GM18498 (cell line): ENCODE measurements around the gene MAP3K3.

Source experiments
- ATAC-seq: cut with Tn5 transposase; IDR thresholded peaks from one replicate; pipeline ENCODE4 v1.9.1; 2021; ENCODE audit warnings: mild to moderate bottlenecking, moderate library complexity; ENCODE audit not compliant: unreplicated experiment

Gene MAP3K3

DNA sequence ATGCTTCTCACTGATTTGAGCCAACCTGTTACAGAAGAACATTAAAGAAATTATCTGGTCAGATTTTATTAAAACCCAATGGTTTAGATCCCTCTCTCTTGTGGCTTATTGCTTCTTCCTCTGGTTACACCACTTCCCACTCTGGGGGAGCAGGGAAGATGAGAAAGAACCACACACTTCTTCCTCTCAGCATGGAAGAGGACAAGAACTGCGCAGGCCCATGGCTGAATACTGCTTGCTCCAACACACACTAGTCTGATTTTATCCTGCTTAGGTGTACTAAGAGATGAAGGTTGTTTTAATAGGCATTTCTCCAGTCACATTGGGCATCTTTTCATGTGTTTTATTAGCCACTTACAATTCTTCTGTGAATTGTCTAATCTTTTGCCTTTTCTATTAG lies 27.6 kb downstream of the MAP3K3 start:
- no peak for ATAC-seq

DNA sequence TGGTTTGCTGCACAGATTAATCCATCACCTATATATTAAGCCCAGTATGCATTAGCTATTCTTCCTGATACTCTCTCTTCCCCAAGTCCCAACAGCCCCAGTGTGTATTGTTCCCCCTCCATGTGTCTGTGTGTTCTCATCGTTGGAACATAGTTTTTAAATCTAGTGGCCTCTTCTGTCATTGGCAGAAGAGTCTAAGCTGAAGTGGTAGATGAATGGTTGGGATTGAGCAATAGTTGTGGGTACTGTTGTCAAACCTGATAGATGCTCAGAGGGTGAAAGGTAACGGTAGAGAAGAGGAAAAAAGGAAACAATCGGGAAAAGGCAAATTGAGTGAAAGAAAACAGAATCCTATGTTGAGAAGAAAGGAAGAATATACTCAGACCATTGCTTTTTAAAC lies 29.9 kb downstream of the MAP3K3 start:
- no peak for ATAC-seq

DNA sequence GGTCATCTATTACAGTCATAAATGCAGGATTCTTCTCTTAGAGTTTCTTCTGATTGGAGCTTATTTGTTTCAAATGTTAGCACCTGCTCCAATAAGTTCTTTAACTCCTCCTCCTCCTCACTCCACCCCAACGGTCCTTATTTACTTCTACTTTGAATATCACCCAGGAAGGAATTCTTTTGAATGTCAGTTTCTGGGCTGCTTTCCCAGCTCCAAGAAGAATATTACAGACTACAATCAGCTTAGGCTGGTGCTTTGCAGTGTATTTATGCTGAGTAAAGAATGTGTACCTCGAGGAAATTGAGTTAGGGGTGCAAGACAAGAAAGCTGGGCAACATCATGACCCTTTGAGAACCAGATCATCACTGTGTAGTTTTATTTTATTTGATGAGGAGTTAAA lies 30.8 kb downstream of the MAP3K3 start:
- ATAC-seq, result no peak

DNA sequence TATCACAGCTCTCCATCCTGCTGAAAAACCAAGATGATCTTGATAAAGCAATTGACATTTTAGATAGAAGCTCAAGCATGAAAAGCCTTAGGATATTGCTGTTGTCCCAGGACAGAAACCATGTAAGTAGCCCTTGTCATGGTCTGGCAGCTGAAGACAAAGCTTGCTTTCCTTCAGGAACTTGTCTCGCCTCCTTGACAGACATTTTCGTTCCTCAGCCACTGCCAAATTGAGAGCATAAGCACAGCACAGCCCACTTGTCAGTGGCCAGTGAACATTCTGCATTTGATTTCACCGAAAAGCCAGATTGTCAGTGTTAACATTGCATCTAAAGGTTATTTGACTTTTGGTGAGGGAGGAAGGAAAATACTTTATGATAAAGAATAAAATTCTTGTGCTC lies 35.6 kb downstream of the MAP3K3 start:
- no peak for ATAC-seq

DNA sequence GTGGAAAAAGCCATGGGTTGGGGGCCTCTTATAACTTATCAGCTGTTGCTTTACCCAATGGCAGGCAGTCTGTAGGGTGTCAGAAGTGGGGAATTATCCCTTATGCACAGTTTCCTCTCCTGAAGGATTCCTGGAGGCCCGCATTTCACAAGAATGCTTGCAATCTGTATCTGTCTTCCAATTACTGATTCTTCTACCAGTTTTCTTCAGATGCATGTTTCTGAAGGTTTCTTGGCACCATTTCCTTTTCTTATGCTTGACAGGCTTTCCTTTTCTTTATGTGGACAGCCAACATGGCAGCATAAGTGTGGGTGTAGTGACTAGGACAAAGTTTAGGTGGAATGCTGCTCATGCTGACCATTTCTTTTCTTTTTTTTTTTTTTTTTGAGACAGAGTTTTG lies 36.1 kb downstream of the MAP3K3 start:
- ATAC-seq, result no peak

DNA sequence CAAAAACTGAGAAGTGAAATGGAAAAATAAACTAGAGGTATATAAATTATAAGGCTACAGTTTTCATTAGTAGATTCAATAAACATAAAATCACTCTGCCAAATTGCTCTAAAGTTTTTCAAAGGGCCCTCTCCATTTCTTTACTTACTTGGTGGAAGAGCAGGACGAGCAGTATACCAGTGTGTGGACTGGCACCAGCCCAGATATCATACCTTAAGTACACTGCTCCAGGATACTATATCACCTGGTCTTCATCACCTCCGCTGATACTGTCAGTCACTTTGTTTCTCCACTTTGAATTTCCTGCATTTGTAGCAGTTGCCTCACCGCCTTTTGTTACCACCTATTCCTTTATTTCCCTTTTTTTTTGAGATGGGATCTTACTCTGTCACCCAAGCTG lies 37.6 kb downstream of the MAP3K3 start:
- ATAC-seq, result no peak

DNA sequence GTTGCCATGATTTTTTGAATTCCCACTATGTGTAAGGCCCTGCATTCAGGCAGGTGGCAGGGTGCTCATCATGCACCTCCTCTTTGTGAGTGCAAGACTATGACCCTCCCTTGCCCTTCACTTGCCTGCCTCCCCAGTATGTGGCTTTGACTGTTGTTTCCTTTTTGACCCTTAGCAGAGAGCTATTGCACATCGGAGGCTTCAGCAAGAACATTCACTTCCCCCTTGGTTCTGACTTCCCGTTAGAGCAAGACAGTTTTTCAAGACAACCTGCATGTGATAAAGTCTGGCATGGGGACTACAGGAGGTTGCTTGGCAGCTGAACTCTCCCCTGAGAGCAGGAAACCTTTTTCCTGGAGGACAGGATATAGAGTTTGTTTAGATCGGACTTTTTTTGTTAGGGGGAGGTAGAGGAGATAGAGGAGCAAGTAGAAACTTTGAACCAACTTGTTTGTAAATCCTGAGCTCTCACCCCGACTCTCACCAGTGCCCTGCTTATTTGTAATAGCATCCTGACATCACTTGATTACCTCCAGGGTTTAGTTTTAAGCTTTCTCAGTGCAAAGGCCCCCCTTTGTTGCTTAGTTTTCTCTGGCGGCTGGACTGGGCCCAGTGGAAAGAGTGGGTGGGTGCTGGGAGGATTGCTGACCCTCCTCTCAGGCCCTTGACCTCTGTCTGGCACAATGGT lies 43.5 kb downstream of the MAP3K3 start:
- ATAC-seq, result no peak

DNA sequence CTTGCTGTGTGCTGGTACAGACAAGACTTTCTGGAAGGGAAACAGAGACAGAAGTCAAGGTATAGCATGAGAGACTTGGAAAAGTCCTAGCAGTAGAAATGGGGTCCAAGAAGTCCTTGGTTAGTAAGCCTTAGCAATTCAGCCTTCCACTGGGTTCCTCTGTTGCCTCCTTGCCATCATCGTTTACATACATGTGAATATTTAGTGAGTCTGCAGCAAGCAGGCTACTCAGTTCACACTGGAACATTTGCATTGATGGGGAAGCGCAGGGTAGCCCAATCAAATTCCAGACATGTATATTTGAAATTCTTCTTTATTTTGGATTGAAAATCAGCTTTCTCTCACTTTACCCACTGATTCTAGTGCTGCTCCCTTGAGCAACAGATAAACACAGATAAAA lies 50.6 kb downstream of the MAP3K3 start:
- ATAC-seq, result no peak

DNA sequence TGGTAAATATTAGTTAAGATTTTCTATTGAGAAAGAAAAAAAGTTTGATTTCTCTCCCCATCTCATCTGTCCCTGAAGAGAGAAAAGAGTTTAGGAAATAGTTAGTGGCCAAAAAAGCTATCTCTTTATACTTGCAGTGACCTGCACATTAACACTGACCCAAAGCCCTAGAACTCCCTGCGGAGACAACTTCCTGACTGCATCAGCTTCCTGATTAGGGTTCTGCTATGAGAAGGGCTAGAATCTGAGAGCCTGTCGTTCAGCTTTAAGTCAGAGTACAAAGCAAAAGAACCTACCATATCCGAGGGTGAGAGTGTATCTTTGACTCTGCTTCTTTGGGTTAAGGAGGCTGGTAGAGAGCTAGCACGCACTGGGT lies 53.0 kb downstream of the MAP3K3 start:
- ATAC-seq, result no peak

DNA sequence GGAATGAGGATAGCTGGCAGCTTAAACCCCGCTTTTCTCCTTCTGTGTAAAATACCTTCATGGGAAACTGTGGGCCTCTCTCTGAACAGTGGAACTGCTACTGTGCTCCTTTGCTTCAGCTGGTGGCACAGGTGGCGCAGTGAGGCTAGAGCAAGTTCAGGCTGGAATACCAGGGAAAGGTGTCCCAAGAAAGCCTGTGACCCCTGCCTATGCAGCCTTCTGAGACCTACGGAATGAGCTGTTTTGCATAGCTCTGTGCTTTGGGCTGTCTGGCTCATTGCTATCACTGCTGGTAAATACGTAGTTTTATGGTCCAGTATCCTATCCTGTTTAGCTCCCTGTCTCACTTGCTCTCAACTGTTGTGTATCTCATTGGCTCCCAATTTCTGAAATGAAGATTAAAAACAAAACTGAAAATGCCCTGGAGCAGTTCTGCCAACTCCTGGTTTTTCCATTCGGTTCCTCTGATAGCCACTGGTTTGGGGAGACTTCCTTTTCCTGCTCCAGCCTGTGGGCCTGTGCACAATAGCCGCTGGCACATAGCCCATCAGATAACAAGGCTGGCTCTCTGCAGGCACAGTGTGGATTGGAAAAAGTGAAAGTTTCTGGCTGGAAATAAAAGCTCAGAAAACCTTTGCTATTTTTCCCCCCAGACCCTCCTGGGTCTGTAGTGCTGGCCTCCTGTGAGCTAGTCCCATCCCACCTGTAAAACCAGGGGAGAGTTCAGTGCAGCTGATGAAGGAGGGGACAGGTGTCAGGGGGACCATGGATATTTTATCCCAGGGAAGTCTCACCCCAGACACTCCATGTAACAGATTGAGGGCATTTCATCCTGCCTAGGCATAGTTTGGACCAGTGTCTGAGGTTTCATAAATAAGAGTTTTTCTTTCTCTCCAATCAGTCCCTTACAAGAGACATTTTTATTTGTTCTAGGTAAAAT lies 53.7 kb downstream of the MAP3K3 start:
- no peak for ATAC-seq

DNA sequence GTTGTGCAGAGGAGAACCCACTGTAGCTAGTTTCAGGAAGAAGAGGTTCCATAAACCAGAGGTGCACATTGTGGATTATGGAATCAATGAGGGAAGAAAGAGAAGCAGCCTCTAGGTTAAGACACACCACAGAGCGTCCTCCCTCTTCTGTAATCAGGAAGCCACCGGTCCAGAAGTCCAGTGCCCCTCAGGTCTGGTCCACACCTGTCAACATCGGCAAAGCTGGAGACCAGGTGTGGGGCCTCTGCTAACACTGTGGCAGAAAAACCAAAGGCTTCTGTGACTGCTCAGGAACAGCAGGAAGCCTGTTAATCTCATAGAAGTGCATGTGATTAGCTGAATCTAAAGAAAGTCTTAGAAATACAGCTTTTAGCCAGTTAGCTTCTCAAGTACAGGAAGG lies 54.4 kb downstream of the MAP3K3 start:
- ATAC-seq, result no peak

DNA sequence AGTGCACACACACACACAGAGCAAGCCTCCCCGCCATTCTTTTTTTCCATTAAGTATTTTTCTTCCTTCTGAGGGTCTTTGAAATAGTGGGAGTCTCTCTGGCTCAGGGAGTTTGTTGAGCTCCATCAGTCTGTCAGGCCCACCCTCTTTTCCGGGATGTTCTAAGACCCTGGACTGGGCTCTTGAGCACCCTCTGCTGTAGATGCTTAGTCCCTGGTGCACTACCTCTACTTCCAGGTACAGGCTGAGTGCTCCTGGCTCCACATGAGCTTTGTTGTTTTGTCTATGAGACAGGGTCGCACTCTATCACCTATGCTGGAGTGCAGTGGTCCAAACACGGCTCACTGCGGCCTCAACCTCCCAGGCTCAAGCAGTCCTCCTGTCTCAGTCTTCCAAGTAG lies 57.0 kb downstream of the MAP3K3 start:
- ATAC-seq, result no peak

DNA sequence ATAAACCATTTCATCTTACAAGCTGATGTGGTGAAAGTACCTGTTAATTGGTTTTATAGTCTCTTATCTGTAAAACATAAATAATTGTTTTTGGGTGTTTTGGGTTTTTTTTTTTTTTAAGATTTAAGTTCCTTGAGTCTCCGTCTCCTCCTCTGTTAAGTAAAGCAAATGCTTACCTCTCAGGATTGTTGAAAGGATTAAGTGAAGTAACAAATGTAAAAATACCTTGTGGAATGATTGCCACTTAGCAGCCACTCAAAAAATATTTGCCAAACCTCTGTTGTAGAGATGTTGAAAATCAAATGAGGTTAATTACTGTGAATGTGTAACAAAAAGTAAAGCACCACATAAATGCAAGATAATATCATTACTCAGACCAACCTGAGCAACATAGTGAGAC lies 58.5 kb downstream of the MAP3K3 start:
- ATAC-seq, result no peak

DNA sequence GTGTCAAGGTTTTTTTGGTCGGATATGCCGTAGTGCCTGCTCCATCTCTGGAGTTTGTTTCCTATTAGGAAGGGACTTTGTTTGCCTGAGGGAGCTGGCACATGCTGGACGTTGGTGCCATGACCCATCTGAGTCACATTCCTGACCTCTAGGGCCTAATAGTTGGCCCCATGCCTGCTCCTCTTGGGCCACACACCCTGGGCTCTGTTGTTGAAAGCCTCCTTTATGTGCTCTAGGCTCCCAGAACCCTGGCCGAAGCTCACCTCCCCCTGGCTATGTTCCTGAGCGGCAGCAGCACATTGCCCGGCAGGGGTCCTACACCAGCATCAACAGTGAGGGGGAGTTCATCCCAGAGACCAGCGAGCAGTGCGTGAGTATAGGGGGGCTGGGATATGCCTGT lies 59.3 kb downstream of the MAP3K3 start:
- ATAC-seq, result no peak

DNA sequence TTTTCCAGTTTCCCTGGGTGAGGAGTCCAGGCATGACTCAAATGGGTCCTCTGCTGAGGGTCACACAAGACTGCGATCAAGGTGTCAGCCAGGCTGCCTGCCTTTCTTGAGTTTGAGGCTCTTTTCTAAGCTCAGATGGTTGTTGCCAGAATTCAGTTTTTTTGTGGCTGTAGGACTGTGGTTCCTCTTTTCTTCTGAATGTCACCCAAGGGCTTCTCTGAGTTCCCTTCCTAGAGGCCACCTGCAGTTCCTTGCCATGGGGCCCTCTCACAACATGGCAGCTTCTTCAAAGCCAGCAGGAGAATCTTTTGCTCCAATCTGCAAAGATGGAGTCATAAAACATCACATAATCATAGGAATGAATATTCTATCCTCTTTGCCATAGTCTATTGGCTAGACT lies 60.2 kb downstream of the MAP3K3 start:
- no peak for ATAC-seq

DNA sequence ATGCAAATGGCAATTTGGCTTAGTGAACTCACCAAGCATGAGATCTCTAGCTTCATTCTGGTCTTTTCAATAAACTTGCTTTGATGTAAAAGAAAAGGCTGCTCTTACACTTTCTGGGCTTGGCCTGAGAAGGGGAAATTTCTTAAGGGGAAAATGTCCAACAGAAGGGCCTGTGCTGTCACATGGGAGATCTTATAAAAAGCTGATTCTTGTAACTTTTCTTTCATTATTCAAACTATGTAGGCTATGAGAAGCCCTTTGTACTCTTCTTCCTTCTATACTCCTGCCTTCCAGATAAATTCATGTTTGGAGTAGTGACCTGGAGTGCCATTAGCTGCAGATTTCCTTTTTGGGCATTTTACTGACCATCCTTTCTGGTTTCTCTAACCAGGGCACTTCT lies 60.8 kb downstream of the MAP3K3 start:
- ATAC-seq, result no peak

DNA sequence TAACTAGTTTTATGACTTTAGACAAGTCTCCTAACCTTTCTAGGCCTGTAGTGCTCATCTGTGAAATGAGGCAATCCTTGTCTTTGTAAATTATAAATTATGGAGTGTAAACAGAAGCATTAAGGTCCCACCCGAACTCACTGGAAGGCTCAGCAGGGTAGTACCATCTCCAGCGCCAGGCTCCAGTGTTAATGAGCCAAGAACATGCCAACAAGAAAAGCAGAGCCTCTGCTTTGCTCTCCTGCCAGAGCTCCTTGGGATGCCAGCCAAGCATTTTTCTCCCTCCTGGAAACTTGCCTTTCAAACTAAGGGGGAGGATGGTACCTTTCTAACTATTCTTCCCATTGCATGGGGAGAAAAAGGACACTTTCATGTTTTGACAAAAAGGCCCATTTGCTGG lies 62.8 kb downstream of the MAP3K3 start:
- ATAC-seq, result no peak

DNA sequence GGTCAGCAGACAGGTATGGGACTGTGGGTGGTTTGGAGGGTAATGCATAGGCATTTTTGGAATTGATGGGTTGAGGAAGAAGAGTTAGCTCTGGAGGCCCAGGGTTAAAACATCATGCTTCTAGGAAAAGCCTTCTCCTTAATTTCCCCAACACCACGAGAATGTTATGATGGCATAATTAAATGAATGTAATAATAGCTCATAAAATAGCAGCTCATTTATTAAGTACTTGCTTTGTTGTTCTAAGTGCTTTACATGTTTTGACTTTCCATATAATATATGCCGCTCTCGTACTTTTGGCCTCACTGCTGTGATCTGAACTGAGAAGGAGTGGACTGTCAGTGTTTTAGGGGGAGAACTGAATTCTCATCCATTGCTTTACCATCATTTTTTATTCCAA lies 63.4 kb downstream of the MAP3K3 start:
- no peak for ATAC-seq

DNA sequence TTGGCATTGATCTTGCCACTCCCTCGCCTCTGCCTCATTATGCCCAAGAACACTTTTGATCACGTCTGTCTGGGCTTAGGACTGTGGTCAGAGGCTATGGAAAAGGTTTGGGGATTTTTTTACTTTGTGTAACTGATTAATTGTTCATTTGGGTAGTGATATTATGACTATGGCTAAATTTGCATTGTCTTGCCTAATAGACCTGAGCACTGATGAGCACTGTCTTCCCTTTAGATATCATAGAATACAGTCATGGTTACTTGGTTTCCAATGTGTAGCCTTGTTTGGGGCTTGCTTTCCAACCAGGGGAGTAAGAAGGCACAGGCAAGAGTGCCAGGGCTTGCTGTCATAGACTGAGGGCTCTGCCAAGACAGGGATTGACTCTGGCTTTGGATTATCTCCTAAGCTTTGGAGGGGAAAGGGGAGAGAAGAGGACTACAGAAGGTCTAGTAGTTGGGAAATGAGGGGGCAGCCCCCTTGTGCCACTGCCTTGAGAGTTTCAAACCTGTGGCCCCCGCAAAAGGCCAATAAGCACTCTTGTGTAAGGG lies 64.0 kb downstream of the MAP3K3 start:
- ATAC-seq, result no peak

DNA sequence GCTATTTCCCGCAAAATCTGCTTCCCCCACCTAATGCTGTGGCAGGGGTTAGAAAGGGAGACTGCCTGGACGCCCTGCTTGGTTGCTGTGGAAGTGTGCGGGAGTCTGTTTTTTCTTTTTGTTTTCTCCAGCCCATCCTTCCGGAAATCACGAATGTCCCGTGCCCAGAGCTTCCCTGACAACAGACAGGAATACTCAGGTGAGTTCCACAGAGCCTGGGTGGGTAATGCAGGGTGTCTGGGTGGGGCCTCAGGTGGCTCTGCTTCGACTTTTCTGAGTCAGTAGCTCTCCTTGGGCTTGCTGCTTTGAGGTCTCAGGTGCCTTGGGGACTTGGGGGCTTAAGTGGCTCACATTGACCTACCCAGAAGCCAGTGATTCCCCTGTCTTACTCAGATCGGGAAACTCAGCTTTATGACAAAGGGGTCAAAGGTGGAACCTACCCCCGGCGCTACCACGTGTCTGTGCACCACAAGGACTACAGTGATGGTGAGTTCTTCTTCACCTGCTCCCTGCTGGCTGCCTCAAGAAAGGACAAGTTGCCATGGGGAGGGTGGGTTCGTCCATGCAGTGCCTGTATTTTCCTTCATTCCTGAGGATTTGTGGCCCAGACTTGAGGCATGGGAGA lies 66.3 kb downstream of the MAP3K3 start:
- no peak for ATAC-seq

DNA sequence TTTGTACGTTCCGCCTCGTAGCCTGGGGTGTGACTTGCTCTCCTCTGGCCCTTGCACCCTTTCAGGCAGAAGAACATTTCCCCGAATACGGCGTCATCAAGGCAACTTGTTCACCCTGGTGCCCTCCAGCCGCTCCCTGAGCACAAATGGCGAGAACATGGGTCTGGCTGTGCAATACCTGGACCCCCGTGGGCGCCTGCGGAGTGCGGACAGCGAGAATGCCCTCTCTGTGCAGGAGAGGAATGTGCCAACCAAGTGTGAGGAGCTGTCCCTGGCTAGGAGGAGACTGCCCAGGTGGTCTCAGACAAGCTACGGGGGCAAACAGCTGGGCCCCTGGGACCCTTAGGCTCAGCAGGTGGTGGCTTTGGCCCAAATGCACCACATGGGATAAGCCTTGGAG lies 67.3 kb downstream of the MAP3K3 start:
- no peak for ATAC-seq
